Neural cell (in vitro differentiated cells): Measurements from ENCODE around the gene MAGI1. TPM values are rescaled to one million over a fixed set of nuclear protein-coding genes. Genes with fewer than 3 reads are reported as not detected.

ENCODE experiments used
- H2AFZ ChIP-seq: fragments of 200-600, 300-800 bp; sonication (generic), shearing (Covaris generic); 2 replicates; pipeline ENCODE4 v1.6.0; 2014; ENCODE audit warnings: low read depth, mild to moderate bottlenecking, antibody characterized with exemption, low read length, moderate library complexity
- H3F3A ChIP-seq: fragments of 200-600 bp; shearing (Covaris generic); 2 replicates; pipeline ENCODE4 v1.6.1; 2016; ENCODE audit warnings: mild to moderate bottlenecking, moderate library complexity, mixed read lengths, antibody characterized with exemption, low read length; ENCODE audit not compliant: insufficient read depth, poor library complexity, severe bottlenecking
- H3K27ac ChIP-seq: fragments of 200-600, 300-800 bp; sonication (generic), shearing (Covaris generic); 2 replicates; pipeline ENCODE4 v1.5.1; 2014; ENCODE audit warnings: mild to moderate bottlenecking, low read length, moderate library complexity
- H3K27me3 ChIP-seq: fragments of 300-800, 200-600 bp; sonication (generic), shearing (Covaris generic); 2 replicates; pipeline ENCODE4 v1.6.0; 2014; ENCODE audit warnings: mild to moderate bottlenecking, low read depth, low read length, moderate library complexity; ENCODE audit not compliant: insufficient read depth
- H3K36me3 ChIP-seq: fragments of 300-800, 200-600 bp; sonication (generic), shearing (Covaris generic); 2 replicates; pipeline ENCODE4 v1.5.1; 2014; ENCODE audit warnings: mild to moderate bottlenecking, antibody characterized with exemption, low read length, moderate library complexity; ENCODE audit not compliant: insufficient read depth
- H3K4me2 ChIP-seq: fragments of 300-800, 200-600 bp; sonication (generic), shearing (Covaris generic); 2 replicates; pipeline ENCODE4 v1.6.0; 2014; ENCODE audit warnings: mild to moderate bottlenecking, low read length
- H3K4me3 ChIP-seq: fragments of 300-800, 200-600 bp; sonication (generic), shearing (Covaris generic); 2 replicates; pipeline ENCODE4 v1.5.1; 2014; ENCODE audit warnings: mild to moderate bottlenecking, low read length, moderate library complexity
- H3K79me2 ChIP-seq: fragments of 200-600 bp; shearing (Covaris generic); replicated peaks from 2 replicates; pipeline ENCODE4 v1.6.0; 2014; ENCODE audit warnings: mild to moderate bottlenecking, low read length, moderate library complexity; ENCODE audit not compliant: insufficient read depth
- H3K9ac ChIP-seq: fragments of 300-800, 200-600 bp; sonication (generic), shearing (Covaris generic); 2 replicates; pipeline ENCODE4 v1.6.1; 2016; ENCODE audit warnings: mild to moderate bottlenecking, low read length, mixed read lengths
- H3K9me2 ChIP-seq: fragments of 200-600 bp; shearing (Covaris generic); 2 replicates; pipeline ENCODE4 v1.6.1; 2016; ENCODE audit warnings: mild to moderate bottlenecking, low read length, mixed read lengths; ENCODE audit not compliant: insufficient read depth
- H3K9me3 ChIP-seq: fragments of 200-600, 300-800 bp; sonication (generic), shearing (Covaris generic); 2 replicates; pipeline ENCODE4 v1.6.1; 2016; ENCODE audit warnings: mild to moderate bottlenecking, mixed run types, low read length, moderate library complexity, mixed read lengths
- H4K20me1 ChIP-seq: fragments of 200-600 bp; shearing (Covaris generic); 2 replicates; pipeline ENCODE4 v1.6.1; 2016; ENCODE audit warnings: mild to moderate bottlenecking, mixed run types; ENCODE audit not compliant: insufficient read depth
- EP300 ChIP-seq: fragments of 450-650 bp; conservative IDR thresholded peaks from 2 replicates; pipeline ENCODE4 v1.6.1; 2014; ENCODE audit warnings: antibody characterized with exemption, mild to moderate bottlenecking, moderate library complexity; ENCODE audit not compliant: poor library complexity, severe bottlenecking
- EZH2 ChIP-seq: fragments of 200-600, 300-800 bp; shearing (Covaris generic), sonication (generic); IDR thresholded peaks from 2 replicates; pipeline ENCODE4 v1.6.1; 2014; ENCODE audit warnings: antibody characterized with exemption, low read length, borderline replicate concordance, mild to moderate bottlenecking; ENCODE audit not compliant: insufficient read depth, poor library complexity, severe bottlenecking
- MXI1 ChIP-seq: fragments of 450-650 bp; conservative IDR thresholded peaks from 2 replicates; pipeline ENCODE4 v1.6.1; 2014; ENCODE audit warnings: antibody characterized with exemption, mild to moderate bottlenecking; ENCODE audit not compliant: poor library complexity, severe bottlenecking
- POLR2AphosphoS5 ChIP-seq: IDR thresholded peaks from 2 replicates; pipeline ENCODE4 v1.6.1; 2012
- RAD21 ChIP-seq: fragments of 450-650 bp; conservative IDR thresholded peaks from 2 replicates; pipeline ENCODE4 v1.6.1; 2014; ENCODE audit warnings: antibody characterized with exemption, mild to moderate bottlenecking, moderate library complexity
- REST ChIP-seq: IDR thresholded peaks from 2 replicates; pipeline ENCODE4 v1.6.1; 2012; ENCODE audit warnings: borderline replicate concordance
- SMC3 ChIP-seq: fragments of 450-650 bp; conservative IDR thresholded peaks from 2 replicates; pipeline ENCODE4 v1.6.1; 2014; ENCODE audit warnings: antibody characterized with exemption, mild to moderate bottlenecking, moderate library complexity; ENCODE audit not compliant: poor library complexity
- TAF1 ChIP-seq: IDR thresholded peaks from 2 replicates; pipeline ENCODE4 v1.6.1; 2012; ENCODE audit warnings: low read depth
- polyA plus RNA-seq: library from polyadenylated mRNA; depleted of rRNA; stranded (reverse); fragments of >200 nt; gene quantifications from 2 replicates; pipeline ENCODE4 v1.2.3, GENCODE V29; 2014
- TF ChIP-seq, protein P1 (sequence below): fragments of 450-650 bp; IDR thresholded peaks from 2 replicates; pipeline ENCODE4 v1.5.1; 2014; ENCODE audit warnings: antibody characterized with exemption, mild to moderate bottlenecking, moderate library complexity; ENCODE audit not compliant: poor library complexity, severe bottlenecking

Gene MAGI1
- polyA plus RNA-seq, 1 donor from 2014 or later = 44.7 TPM

DNA sequence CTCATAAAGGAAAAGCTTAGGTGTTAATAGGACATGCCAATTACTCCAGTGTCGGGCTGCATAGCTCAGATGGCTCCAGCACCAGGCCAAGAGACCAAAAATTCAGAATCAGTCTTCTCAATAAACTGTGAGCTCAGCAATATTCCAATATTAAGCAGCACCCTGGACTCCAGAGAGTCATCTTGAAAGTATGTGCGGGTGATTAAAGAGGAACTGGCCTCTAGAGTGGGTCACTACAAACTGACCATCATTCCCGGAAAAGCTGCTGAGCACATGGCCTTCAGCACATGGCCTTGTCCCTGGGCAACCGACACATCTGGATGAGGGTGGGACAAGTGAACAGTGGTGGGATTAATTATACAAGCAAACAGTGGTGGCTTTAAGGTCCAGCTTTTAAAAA is 59.0 kb downstream of the MAGI1 start:
- Histone ChIP-seq H3K27ac (no peak overlapping the region), H3K4me2 (no peak overlapping the region), H2AFZ (no peak overlapping the region), H3K9ac (no peak overlapping the region), H3K9me3 (no peaks in the 10 kb centered on the region), H3F3A (no peaks in the 10 kb centered on the region), H3K4me3 (no peak overlapping the region), H3K79me2 (no peaks in the 10 kb centered on the region), H4K20me1 (no peaks in the 10 kb centered on the region), H3K9me2 (no peaks in the 10 kb centered on the region), H3K36me3 (no peaks in the 10 kb centered on the region), H3K27me3 (no peaks in the 10 kb centered on the region)
- TF ChIP-seq RAD21 (no peak), EZH2 (no peak), TAF1 (no peak), MXI1 (no peak), EP300 (no peak), SMC3 (no peak), POLR2AphosphoS5 (no peak), REST (no peak)
- TF ChIP-seq, protein P1, sequence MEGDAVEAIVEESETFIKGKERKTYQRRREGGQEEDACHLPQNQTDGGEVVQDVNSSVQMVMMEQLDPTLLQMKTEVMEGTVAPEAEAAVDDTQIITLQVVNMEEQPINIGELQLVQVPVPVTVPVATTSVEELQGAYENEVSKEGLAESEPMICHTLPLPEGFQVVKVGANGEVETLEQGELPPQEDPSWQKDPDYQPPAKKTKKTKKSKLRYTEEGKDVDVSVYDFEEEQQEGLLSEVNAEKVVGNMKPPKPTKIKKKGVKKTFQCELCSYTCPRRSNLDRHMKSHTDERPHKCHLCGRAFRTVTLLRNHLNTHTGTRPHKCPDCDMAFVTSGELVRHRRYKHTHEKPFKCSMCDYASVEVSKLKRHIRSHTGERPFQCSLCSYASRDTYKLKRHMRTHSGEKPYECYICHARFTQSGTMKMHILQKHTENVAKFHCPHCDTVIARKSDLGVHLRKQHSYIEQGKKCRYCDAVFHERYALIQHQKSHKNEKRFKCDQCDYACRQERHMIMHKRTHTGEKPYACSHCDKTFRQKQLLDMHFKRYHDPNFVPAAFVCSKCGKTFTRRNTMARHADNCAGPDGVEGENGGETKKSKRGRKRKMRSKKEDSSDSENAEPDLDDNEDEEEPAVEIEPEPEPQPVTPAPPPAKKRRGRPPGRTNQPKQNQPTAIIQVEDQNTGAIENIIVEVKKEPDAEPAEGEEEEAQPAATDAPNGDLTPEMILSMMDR = no peak

DNA sequence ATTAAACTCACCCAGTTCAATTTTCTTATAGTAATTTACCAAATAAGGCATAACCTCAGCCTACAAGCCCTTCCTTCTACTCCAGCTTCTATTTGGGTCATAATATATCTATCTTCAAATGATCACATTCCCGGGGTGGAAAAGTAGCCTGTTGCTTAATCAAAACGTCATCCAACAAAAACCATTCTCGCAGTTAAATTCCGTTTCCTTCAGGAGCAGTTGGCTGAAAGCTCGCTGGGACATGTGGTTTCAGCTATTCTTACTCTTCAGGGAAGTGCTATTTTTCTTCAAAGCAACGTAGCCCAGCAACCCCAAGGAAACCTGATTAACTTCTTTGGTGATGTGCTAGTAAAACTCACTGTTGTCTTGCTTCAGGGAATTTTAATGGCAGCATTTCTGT is 59.6 kb downstream of the MAGI1 start:
- no peaks in the 10 kb centered on the region for H3F3A ChIP-seq
- no peak overlapping the region for H3K27ac ChIP-seq
- TF ChIP-seq RAD21 (no peak), EZH2 (no peak), REST (no peak), POLR2AphosphoS5 (no peak), EP300 (no peak), SMC3 (no peak), TAF1 (no peak), MXI1 (no peak)
- TF ChIP-seq, protein P1 = no peak
- H3K4me3 ChIP-seq = no peak overlapping the region
- H3K9ac ChIP-seq = no peak overlapping the region
- no peaks in the 10 kb centered on the region for H3K9me3 ChIP-seq
- H4K20me1 ChIP-seq = no peaks in the 10 kb centered on the region
- H2AFZ ChIP-seq = no peak overlapping the region
- no peaks in the 10 kb centered on the region for H3K79me2 ChIP-seq
- no peaks in the 10 kb centered on the region for H3K27me3 ChIP-seq
- H3K9me2 ChIP-seq = no peaks in the 10 kb centered on the region
- no peak overlapping the region for H3K4me2 ChIP-seq
- no peaks in the 10 kb centered on the region for H3K36me3 ChIP-seq
